Left lung (tissue), 10 donors: ENCODE data around the gene C16orf95. TPM values are rescaled to one million over a fixed set of nuclear protein-coding genes. Genes with fewer than 3 reads are reported as not detected.

Experiments
- ATAC-seq: fragments of 200-7000 bp; cut with Tn5 transposase; one replicate; pipeline ENCODE4 v1.9.1; 2020; ENCODE audit warnings: moderate library complexity
- DNase-seq, 4 donors: peaks; one replicate each; pipeline ENCODE4 v3.0.0-alpha.2; 2013 to 2020
- H3K27ac ChIP-seq, 2 donors: fragments of 200-600 bp; sonication (generic) in 1 of 2; one replicate each; pipeline versions ENCODE4 v1.5.0 to v1.8.0; 2020 to 2021
- H3K27me3 ChIP-seq, 2 donors: fragments of 200-600 bp; sonication (generic) in 1 of 2; one replicate each; pipeline versions ENCODE4 v1.5.0 to v1.8.0; 2020 to 2021
- H3K36me3 ChIP-seq, 2 donors: fragments of 200-600 bp; sonication (generic) in 1 of 2; one replicate each; pipeline versions ENCODE4 v1.5.0 to v1.8.0; 2020 to 2021
- H3K4me1 ChIP-seq, 2 donors: fragments of 200-600 bp; one replicate each; pipeline ENCODE4 v1.8.0; 2021
- H3K4me3 ChIP-seq, 2 donors: fragments of 200-600 bp; sonication (generic) in 1 of 2; one replicate each; pipeline versions ENCODE4 v1.5.0 to v1.8.0; 2020 to 2021; ENCODE audit warnings: mild to moderate bottlenecking in 1 of 2
- H3K9me3 ChIP-seq, 2 donors: fragments of 200-600 bp; sonication (generic) in 1 of 2; one replicate each; pipeline versions ENCODE4 v1.5.0 to v1.8.0; 2020 to 2021
- CTCF ChIP-seq, 2 donors: fragments of 200-600 bp; sonication (generic) in 1 of 2; IDR thresholded peaks; one replicate each; pipeline versions ENCODE4 v1.5.0 to v1.8.0; 2021; ENCODE audit warnings: antibody characterized with exemption in 2 of 2
- intact Hi-C, 2 donors: fragments of 100-400 bp; cut with DNase I; formaldehyde crosslinking; loops; one replicate each; pipeline versions ENCODE4 v1.11.2 to v1.14.2; 2022
- polyA plus RNA-seq, 6 donors: library from polyadenylated mRNA; unstranded; fragments of 120-200 nt; gene quantifications; one replicate each; pipeline ENCODE4 v1.2.1, GENCODE V29; 2013; ENCODE audit not compliant: insufficient read length in 6 of 6
- total RNA-seq, 2 donors: library from RNA; stranded (reverse); fragmentation: NEBNext Ultra II Directional; extraction: Animal tissue kit (Norgen Biotek cat#: 25700); gene quantifications; one replicate each; pipeline ENCODE4 v1.2.1, GENCODE V29; 2021
- donor health status: DM: no; HTN: yes; CAD: no.
- donor health status: DM: no; HTN: no; CAD: no.

C16orf95 gene
- total and polyA plus RNA-seq, 8 donors = 2.3 to 6.7 (median 3.6) TPM

GRCh38 chr16:87276924-87277323, 40.3 kb downstream of the C16orf95 start:
- intact Hi-C loops = loop anchor here in 1 of 2 donors (5.0 kb wide), 1 partner anchor 715 kb away; no protein-coding TSS in a partner anchor
- DNase-seq (no peak), ATAC-seq (no peak)
- H3K36me3 ChIP-seq = no peaks in the 10 kb centered on the region
- no peak overlapping the region for H3K4me3 ChIP-seq
- H3K27ac ChIP-seq = no peak overlapping the region
- H3K9me3 ChIP-seq = no peaks in the 10 kb centered on the region
- peaks cover 0 to 26% of the 10 kb centered on the region in 2 donors for H3K27me3 ChIP-seq
- no peak for TF ChIP-seq CTCF (IDR thresholded peaks at IDR 0.05)
- no peaks in the 10 kb centered on the region for H3K4me1 ChIP-seq

GRCh38 chr16:87276091-87276701, 41.0 kb downstream of the C16orf95 start:
- intact Hi-C loops = loop anchor here in 1 of 2 donors (5.0 kb wide), 1 partner anchor 714 kb away; no protein-coding TSS in a partner anchor
- Histone ChIP-seq H3K27ac (no peak overlapping the region), H3K36me3 (no peaks in the 10 kb centered on the region), H3K27me3 (peaks cover 0 to 26% of the 10 kb centered on the region in 2 donors), H3K4me1 (no peaks in the 10 kb centered on the region), H3K9me3 (no peaks in the 10 kb centered on the region), H3K4me3 (no peak overlapping the region)
- ATAC-seq (no peak), DNase-seq (no peak)
- TF ChIP-seq CTCF (IDR thresholded peaks at IDR 0.05) = no peak

- peaks cover 0 to 26% of the 10 kb centered on the region in 2 donors for H3K27me3 ChIP-seq
- DNase-seq (no peak), ATAC-seq (no peak)
- H3K9me3 ChIP-seq = no peaks in the 10 kb centered on the region
- no peak for TF ChIP-seq CTCF (IDR thresholded peaks at IDR 0.05)
- no peaks in the 10 kb centered on the region for H3K4me1 ChIP-seq
- H3K27ac ChIP-seq = no peak overlapping the region
- H3K36me3 ChIP-seq = no peaks in the 10 kb centered on the region
- H3K4me3 ChIP-seq = no peak overlapping the region
- intact Hi-C loops = loop anchor here in 1 of 2 donors (5.0 kb wide), 1 partner anchor 712 kb away; no protein-coding TSS in a partner anchor
These were observed 42.4 kb downstream of the C16orf95 start for GRCh38 chr16:87274794-87275193.

GRCh38 chr16:87273471-87274030, 43.6 kb downstream of the C16orf95 start:
- Histone ChIP-seq H3K27me3 (peaks cover 0 to 20% of the 10 kb centered on the region in 2 donors), H3K36me3 (no peaks in the 10 kb centered on the region), H3K9me3 (no peaks in the 10 kb centered on the region), H3K4me3 (no peak overlapping the region), H3K27ac (no peak overlapping the region), H3K4me1 (no peaks in the 10 kb centered on the region)
- DNase-seq (no peak), ATAC-seq (no peak)
- intact Hi-C loops = no loop called here
- no peak for TF ChIP-seq CTCF (IDR thresholded peaks at IDR 0.05)

- ATAC-seq = no peak
These were observed 45.9 kb downstream of the C16orf95 start for GRCh38 chr16:87271256-87271655.

More at GRCh38 chr16:87271256-87271655, 45.9 kb downstream of the C16orf95 start:
- Histone ChIP-seq H3K27ac (no peak overlapping the region), H3K4me3 (no peak overlapping the region), H3K4me1 (no peaks in the 10 kb centered on the region), H3K9me3 (no peaks in the 10 kb centered on the region), H3K27me3 (peaks cover 0 to 6% of the 10 kb centered on the region in 2 donors), H3K36me3 (no peaks in the 10 kb centered on the region)
- DNase-seq = no peak
- no peak for TF ChIP-seq CTCF (IDR thresholded peaks at IDR 0.05)
- intact Hi-C loops = no loop called here
